ENCODE data around the gene ERMP1.
"Not testable (repeated sequence)": the region's sequence is repeated elsewhere in the genome, so short reads cannot be mapped to it uniquely, and the experiment has no call there.

The ERMP1 gene

GRCh38 chr9:5813824-5814223 is 19.1 kb downstream of the ERMP1 start:
- Mint-ChIP-seq H3K27me3 (ENCODE audit: low read depth, poor library complexity) (no peaks in the 10 kb centered on the region), H3K4me3 (no peak overlapping the region), H3K36me3 (ENCODE audit: low read depth) (peaks cover 28% of the 10 kb centered on the region), H3K27ac (no peak overlapping the region), H3K9me3 (no peaks in the 10 kb centered on the region), H3K4me1 (no peaks in the 10 kb centered on the region)
- DNase-seq, result no peak
- TF ChIP-seq CTCF (IDR thresholded peaks at IDR 0.05), result no peak

- H3K4me3 Mint-ChIP-seq, result no peak overlapping the region
- DNase-seq, result no peak
- peaks cover 16% of the 10 kb centered on the region for H3K36me3 Mint-ChIP-seq (ENCODE audit: low read depth)
- TF ChIP-seq CTCF (IDR thresholded peaks at IDR 0.05), result no peak
- no peaks in the 10 kb centered on the region for H3K27me3 Mint-ChIP-seq (ENCODE audit: low read depth, poor library complexity)
- no peak overlapping the region for H3K27ac Mint-ChIP-seq
- H3K9me3 Mint-ChIP-seq, result no peaks in the 10 kb centered on the region
- no peaks in the 10 kb centered on the region for H3K4me1 Mint-ChIP-seq
Observed at GRCh38 chr9:5811751-5812150, 21.2 kb downstream of the ERMP1 start.

- DNase-seq, result no peak
- Mint-ChIP-seq H3K27ac (no peak overlapping the region), H3K4me1 (no peaks in the 10 kb centered on the region), H3K36me3 (ENCODE audit: low read depth) (peaks cover 16% of the 10 kb centered on the region), H3K9me3 (no peaks in the 10 kb centered on the region), H3K27me3 (ENCODE audit: low read depth, poor library complexity) (no peaks in the 10 kb centered on the region), H3K4me3 (no peak overlapping the region)
- no peak for TF ChIP-seq CTCF (IDR thresholded peaks at IDR 0.05)
Observed at GRCh38 chr9:5805478-5805877, 27.4 kb downstream of the ERMP1 start.

GRCh38 chr9:5801739-5802113 is 31.2 kb downstream of the ERMP1 start:
- no peak for TF ChIP-seq CTCF (IDR thresholded peaks at IDR 0.05)
- Mint-ChIP-seq H3K36me3 (ENCODE audit: low read depth) (peaks cover 11% of the 10 kb centered on the region), H3K27ac (no peak overlapping the region), H3K4me1 (no peaks in the 10 kb centered on the region), H3K4me3 (no peak overlapping the region), H3K27me3 (ENCODE audit: low read depth, poor library complexity) (no peaks in the 10 kb centered on the region), H3K9me3 (no peaks in the 10 kb centered on the region)
- no peak for DNase-seq

- Mint-ChIP-seq H3K4me1 (no peaks in the 10 kb centered on the region), H3K27ac (no peak overlapping the region), H3K36me3 (ENCODE audit: low read depth) (peaks cover 16% of the 10 kb centered on the region), H3K27me3 (ENCODE audit: low read depth, poor library complexity) (no peaks in the 10 kb centered on the region), H3K9me3 (no peaks in the 10 kb centered on the region), H3K4me3 (no peak overlapping the region)
- TF ChIP-seq CTCF (IDR thresholded peaks at IDR 0.05), result no peak
- no peak for DNase-seq
Observed at GRCh38 chr9:5800969-5801738, 31.8 kb downstream of the ERMP1 start.

- H3K27ac Mint-ChIP-seq, DNase-seq, H3K9me3 Mint-ChIP-seq: not testable (repeated sequence)
Observed at GRCh38 chr9:5800378-5800777, 32.5 kb downstream of the ERMP1 start.

More at GRCh38 chr9:5800378-5800777, 32.5 kb downstream of the ERMP1 start:
- peaks cover 20% of the 10 kb centered on the region for H3K36me3 Mint-ChIP-seq (ENCODE audit: low read depth)
- H3K4me1 Mint-ChIP-seq; H3K27me3 Mint-ChIP-seq (ENCODE audit: low read depth, poor library complexity); H3K4me3 Mint-ChIP-seq: not testable (repeated sequence)

All from nephron progenitor cell (in vitro differentiated cells).